K562 (cell line): ENCODE data around the gene MAST1. TPM values are rescaled to one million over a fixed set of nuclear protein-coding genes. Genes with fewer than 3 reads are reported as not detected.

Source experiments
- ARID4B ChIP-seq: sonication (generic); formaldehyde crosslinking; IDR thresholded peaks from 2 replicates; pipeline ENCODE4 v1.8.0; 2022; ENCODE audit warnings: mild to moderate bottlenecking, missing genetic modification reagents
- ATF2 ChIP-seq: sonication (generic); formaldehyde crosslinking; IDR thresholded peaks from 2 replicates; pipeline ENCODE4 v1.8.1; 2022; ENCODE audit warnings: missing genetic modification reagents
- CREB1 ChIP-seq, 2 experiments: sonication (generic) in 1 of 2; formaldehyde crosslinking in 1 of 2; IDR thresholded peaks; 2 replicates each; pipeline versions ENCODE4 v1.6.1 to v1.8.0; 2012 to 2022; ENCODE audit warnings: inconsistent platforms in 1 of 2, mild to moderate bottlenecking in 1 of 2, missing genetic modification reagents in 1 of 2, moderate library complexity in 1 of 2
- FOXK2 ChIP-seq, 2 experiments: fragments of 450-650 bp; IDR thresholded peaks in 1 of 2; conservative IDR thresholded peaks in 1 of 2; 2 replicates each; pipeline ENCODE4 v1.6.1; 2016; ENCODE audit warnings: low read depth in 2 of 2, mild to moderate bottlenecking in 1 of 2
- KAT2B ChIP-seq: IDR thresholded peaks from one replicate; pipeline ENCODE4 v1.6.1; 2012; ENCODE audit warnings: low read depth, mild to moderate bottlenecking, control low read depth, inconsistent platforms, low read length, moderate library complexity
- KDM1A ChIP-seq, 2 experiments: fragments of 450-650 bp; IDR thresholded peaks; 2 replicates each; pipeline ENCODE4 v1.6.1; 2016; ENCODE audit warnings: mild to moderate bottlenecking in 2 of 2
- MAFK ChIP-seq: IDR thresholded peaks from 2 replicates; pipeline ENCODE4 v1.6.1; 2011; ENCODE audit warnings: low read length, improper control_type of control experiment
- MYBL2 ChIP-seq, 2 experiments: fragments of 450-650 bp in 1 of 2; sonication (generic) in 1 of 2; formaldehyde crosslinking in 1 of 2; IDR thresholded peaks; 2 replicates each; pipeline versions ENCODE4 v1.6.1 to v1.8.1; 2017 to 2022; ENCODE audit warnings: borderline replicate concordance in 1 of 2, inconsistent platforms in 1 of 2, low read depth in 1 of 2, mild to moderate bottlenecking in 1 of 2, missing genetic modification reagents in 1 of 2, moderate library complexity in 1 of 2
- MYC ChIP-seq, 2 experiments: fragments of 250-450 bp in 1 of 2; sonication (Bioruptor Pico) in 1 of 2; IDR thresholded peaks; 2 replicates each; pipeline versions ENCODE4 v1.5.1 to v1.6.1; 2012 to 2021; ENCODE audit warnings: low read depth in 2 of 2, borderline replicate concordance in 1 of 2, improper control_type of control experiment in 1 of 2, low read length in 1 of 2, mild to moderate bottlenecking in 1 of 2, moderate library complexity in 1 of 2
- NFE2 ChIP-seq: IDR thresholded peaks from 2 replicates; pipeline ENCODE4 v1.6.1; 2014; ENCODE audit warnings: antibody characterized with exemption, low read depth
- NR3C1 ChIP-seq: sonication (generic); formaldehyde crosslinking; IDR thresholded peaks from 2 replicates; pipeline ENCODE4 v1.8.1; 2022; ENCODE audit warnings: missing genetic modification reagents
- POU5F1 ChIP-seq: fragments of 150-350 bp; IDR thresholded peaks from 2 replicates; pipeline ENCODE4 v1.6.1; 2014; ENCODE audit warnings: borderline replicate concordance, low read length, low read depth, mild to moderate bottlenecking; ENCODE audit not compliant: partially characterized antibody
- PRPF4 ChIP-seq: fragments of 200-400 bp; formaldehyde crosslinking; IDR thresholded peaks from one replicate; pipeline ENCODE4 v1.6.1; 2017; ENCODE audit warnings: low read length, low read depth, mild to moderate bottlenecking; ENCODE audit not compliant: insufficient read depth, poor library complexity, severe bottlenecking
- RCOR1 ChIP-seq, 2 experiments: IDR thresholded peaks; 2 replicates each; pipeline ENCODE4 v1.6.1; 2012; ENCODE audit warnings: low read depth in 2 of 2, low read length in 2 of 2, borderline replicate concordance in 1 of 2, improper control_type of control experiment in 1 of 2
- TBL1XR1 ChIP-seq, 2 experiments: IDR thresholded peaks; 2 replicates each; pipeline ENCODE4 v1.6.1; 2012; ENCODE audit warnings: improper control_type of control experiment in 2 of 2, low read length in 2 of 2, mild to moderate bottlenecking in 1 of 2
- VEZF1 ChIP-seq: fragments of 200-800 bp; sonication (Bioruptor generic); IDR thresholded peaks from 2 replicates; pipeline ENCODE4 v1.6.1; 2017; ENCODE audit warnings: missing genetic modification characterization, missing compliant biosample characterization
- ZBTB2 ChIP-seq: fragments of 450-650 bp; IDR thresholded peaks from 2 replicates; pipeline ENCODE4 v1.6.1; 2016; ENCODE audit warnings: antibody characterized with exemption
- ZNF23 ChIP-seq: fragments of 250-450 bp; sonication (Bioruptor Pico); IDR thresholded peaks from 2 replicates; pipeline ENCODE4 v1.4.0; 2020; ENCODE audit warnings: mild to moderate bottlenecking
- ZNF384 ChIP-seq: IDR thresholded peaks from 2 replicates; pipeline ENCODE4 v1.6.1; 2012; ENCODE audit warnings: low read depth, low read length, improper control_type of control experiment
- polyA plus RNA-seq, 8 experiments: library from polyadenylated mRNA; depleted of rRNA in 4 of 8; stranded (reverse) in 5 of 8; unstranded in 3 of 8; fragments of >200 nt; fragmentation: Nextera tagmentation in 2 of 8; fragmentation: Illumina TruSeq in 1 of 8; extraction: Ambion mirVana in 2 of 8; extraction: Trizol in 1 of 8; gene quantifications; 2 replicates each; pipeline versions ENCODE4 v1.2.1 to v1.2.3, GENCODE V29; 2011 to 2014; ENCODE audit warnings: inconsistent platforms in 1 of 8, missing spikeins in 1 of 8
- total RNA-seq, 7 experiments: library from RNA; depleted of rRNA in 6 of 7; stranded (reverse); fragments of >200 nt in 6 of 7; fragmentation: Illumina TruSeq in 2 of 7; extraction: Trizol in 2 of 7; gene quantifications; 2 replicates each; pipeline versions ENCODE4 v1.2.1 to v1.2.3, GENCODE V29; 2011 to 2021; ENCODE audit warnings: low replicate concordance in 1 of 7

MAST1 gene
- total and polyA plus RNA-seq, 9 of the 15 experiments (the other 6 are each of a cell fraction or from before 2014, with no cell fraction given), result 0.48 to 10.3 (median 3.9) TPM

GRCh38 chr19:12788682-12789097 lies 49.6 kb upstream of the MAST1 start (continued):
- TF ChIP-seq ARID4B (no peak), FOXK2 (conservative IDR thresholded peaks at IDR 0.05 in 1 of 2, IDR thresholded peaks at IDR 0.05 in 1 of 2; ENCODE audit: low read depth in 2 of 2) (no peak), CREB1 (IDR thresholded peaks at IDR 0.05) (no peak), CREB1 (CRISPR knock-in tag; IDR thresholded peaks at IDR 0.05) (no peak), NR3C1 (CRISPR knock-in tag) (no peak), ZNF384 (no peak), KAT2B (no peak), NFE2 (no peak), MYBL2 (IDR thresholded peaks at IDR 0.05; ENCODE audit: low read depth) (no peak), MYBL2 (CRISPR knock-in tag; IDR thresholded peaks at IDR 0.05; ENCODE audit: borderline replicate concordance) (no peak), VEZF1 (CRISPR knock-in tag) (peak; percentile 64; the same call in 1 of the 2 replicates), RCOR1 (IDR thresholded peaks at IDR 0.05; ENCODE audit: borderline replicate concordance in 1 of 2, low read depth in 2 of 2, low read length in 2 of 2) (no peak), KDM1A (IDR thresholded peaks at IDR 0.05) (no peak), MAFK (no peak), ATF2 (CRISPR knock-in tag) (no peak), POU5F1 (no peak), ZBTB2 (no peak), TBL1XR1 (IDR thresholded peaks at IDR 0.05; ENCODE audit: low read length in 2 of 2) (no peak; a peak in 1 of 4 replicates), ZNF23 (CRISPR knock-in tag) (no peak), PRPF4 (no peak), MYC (IDR thresholded peaks at IDR 0.05; ENCODE audit: low read depth, low read length) (no peak), MYC (CRISPR knock-in tag; IDR thresholded peaks at IDR 0.05; ENCODE audit: borderline replicate concordance, low read depth) (0 out of 2 replicates have a peak, but pooled peaks have one; percentile 11)
